Upper lobe of left lung (tissue), 6 donors: ENCODE measurements around the gene EMC10. TPM values are rescaled to one million over a fixed set of nuclear protein-coding genes. Genes with fewer than 3 reads are reported as not detected.
"Not testable (repeated sequence)": the region's sequence is repeated elsewhere in the genome, so short reads cannot be mapped to it uniquely, and the experiment has no call there.

Experiments used
- ATAC-seq, 2 donors: fragments of 200-7000 bp; cut with Tn5 transposase; one replicate each; pipeline ENCODE4 v1.9.1; 2022; ENCODE audit warnings: mild to moderate bottlenecking in 2 of 2, moderate library complexity in 2 of 2; ENCODE audit not compliant: low FRiP score in 2 of 2
- DNase-seq, 2 donors: peaks; one replicate each; pipeline ENCODE4 v3.0.0-alpha.2; 2019 to 2020
- H3K27ac ChIP-seq, 4 donors: fragments of 200-600 bp; sonication (generic); one replicate each; pipeline ENCODE4 v1.5.1; 2016 to 2019
- H3K27me3 ChIP-seq, 4 donors: fragments of 200-600 bp; sonication (generic); one replicate each; pipeline ENCODE4 v1.5.1; 2017 to 2019
- H3K36me3 ChIP-seq, 4 donors: fragments of 200-600 bp; sonication (generic); one replicate each; pipeline ENCODE4 v1.5.1; 2016 to 2019
- H3K4me1 ChIP-seq, 4 donors: fragments of 200-600 bp; sonication (generic); one replicate each; pipeline ENCODE4 v1.5.1; 2018 to 2019
- H3K4me3 ChIP-seq, 4 donors: fragments of 200-600 bp; sonication (generic); one replicate each; pipeline ENCODE4 v1.5.1; 2017 to 2019; ENCODE audit warnings: mild to moderate bottlenecking in 2 of 4, moderate library complexity in 1 of 4
- H3K9me3 ChIP-seq, 4 donors: fragments of 200-600 bp; sonication (generic); one replicate each; pipeline ENCODE4 v1.5.1; 2018 to 2019
- EP300 ChIP-seq, 4 donors: sonication (generic); formaldehyde crosslinking; IDR thresholded peaks; one replicate each; pipeline ENCODE4 v1.5.1; 2017; ENCODE audit warnings: antibody characterized with exemption in 4 of 4, control low read depth in 2 of 4
- POLR2A ChIP-seq, 4 donors: fragments of 450-650 bp; IDR thresholded peaks; one replicate each; pipeline ENCODE4 v1.5.1; 2016 to 2017; ENCODE audit warnings: antibody characterized with exemption in 4 of 4, mild to moderate bottlenecking in 2 of 4
- POLR2AphosphoS5 ChIP-seq, 2 donors: sonication (generic); formaldehyde crosslinking; IDR thresholded peaks; one replicate each; pipeline ENCODE4 v1.5.1; 2017; ENCODE audit warnings: antibody characterized with exemption in 2 of 2
- WGBS, 2 donors: methylation state at CpG; one replicate each; pipeline ENCODE4 v1.1.5; 2017 to 2018; 5-methylcytosine and 5-hydroxymethylcytosine counted together
- total RNA-seq, 6 donors: library from RNA; depleted of rRNA in 4 of 6; stranded (reverse); fragments of >200 nt in 4 of 6; gene quantifications; one replicate each; pipeline versions ENCODE4 v1.1.0 to v1.2.1, GENCODE V29; 2016 to 2021
- TF ChIP-seq, protein P1 (sequence below), 6 experiments: fragments of 450-650 bp in 4 of 6; fragments of 200-600 bp in 2 of 6; sonication (generic) in 2 of 6; IDR thresholded peaks; one replicate each; pipeline ENCODE4 v1.5.1; 2016 to 2019; ENCODE audit warnings: antibody characterized with exemption in 6 of 6
- donor health status: DM: no; HTN: no; CAD: no; lungs with moderate emphysema.
- donor health status: DM: no; HTN: yes; CAD: no; lungs with severe emphysema.

Gene EMC10
- total RNA-seq, 6 donors from 2014 or later = 83.8 to 155 (median 121) TPM

DNA sequence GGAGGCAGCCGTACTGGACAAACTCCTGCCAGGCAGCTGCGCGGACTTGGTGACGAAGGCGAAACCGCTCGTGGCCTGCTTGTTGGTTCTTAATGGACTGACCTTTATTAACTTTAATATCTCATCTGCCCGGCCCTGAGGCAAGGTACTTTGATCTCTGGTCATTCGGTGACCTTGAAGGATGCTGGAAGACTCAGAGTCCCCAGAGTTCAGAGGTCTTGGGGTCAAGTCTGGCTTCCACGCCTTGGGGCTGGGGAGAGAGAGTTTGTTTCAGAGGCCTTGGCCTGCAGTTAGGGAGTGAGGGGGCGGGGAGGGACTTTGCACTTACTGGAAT is 9.6 kb upstream of the EMC10 start:
- H3K36me3 ChIP-seq = no peaks in the 10 kb centered on the region
- H3K9me3 ChIP-seq = no peaks in the 10 kb centered on the region
- no peak overlapping the region for H3K4me3 ChIP-seq
- H3K4me1 ChIP-seq = peaks cover 0 to 8% (median 0%) of the 10 kb centered on the region in 4 donors
- no peak for DNase-seq
- H3K27me3 ChIP-seq = no peaks in the 10 kb centered on the region
- 72 to 83% methylated on average over 8 to 11 of the region's 11 CpGs for WGBS, 2 donors
- no peak overlapping the region for H3K27ac ChIP-seq
- no peak for TF ChIP-seq POLR2A (IDR thresholded peaks at IDR 0.05)
- no peak for ATAC-seq

DNA sequence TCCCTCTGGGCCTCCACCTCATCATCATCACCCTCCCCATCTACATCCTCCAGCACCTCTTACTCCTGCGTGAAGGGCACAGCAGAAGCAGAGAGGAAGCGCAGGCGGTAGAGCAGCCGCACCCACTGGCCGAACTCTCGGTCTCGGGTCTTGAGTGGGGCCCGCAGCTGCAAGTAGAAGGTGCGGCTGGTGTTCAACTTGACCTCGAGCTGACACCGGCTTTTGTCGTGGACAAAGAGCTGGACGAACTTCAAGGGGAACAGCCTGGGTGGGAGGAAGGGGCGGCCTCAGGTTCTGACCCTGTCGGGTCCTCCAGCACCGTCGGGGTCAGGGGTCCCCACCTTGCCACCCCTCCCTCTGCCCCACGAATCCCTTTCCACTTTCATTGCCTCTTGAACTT is 8.7 kb upstream of the EMC10 start:
- ATAC-seq = no peak

GRCh38 chr19:50468818-50469217 is 7.5 kb upstream of the EMC10 start:
- H3K27ac ChIP-seq = no peak overlapping the region
- no peak for DNase-seq
- no peak overlapping the region for H3K4me3 ChIP-seq
- peaks cover 0 to 8% (median 0%) of the 10 kb centered on the region in 4 donors for H3K4me1 ChIP-seq
- H3K36me3 ChIP-seq = no peaks in the 10 kb centered on the region
- TF ChIP-seq POLR2A (IDR thresholded peaks at IDR 0.05) = no peak
- TF ChIP-seq POLR2AphosphoS5 (IDR thresholded peaks at IDR 0.05) = no peak
- TF ChIP-seq, protein P1, sequence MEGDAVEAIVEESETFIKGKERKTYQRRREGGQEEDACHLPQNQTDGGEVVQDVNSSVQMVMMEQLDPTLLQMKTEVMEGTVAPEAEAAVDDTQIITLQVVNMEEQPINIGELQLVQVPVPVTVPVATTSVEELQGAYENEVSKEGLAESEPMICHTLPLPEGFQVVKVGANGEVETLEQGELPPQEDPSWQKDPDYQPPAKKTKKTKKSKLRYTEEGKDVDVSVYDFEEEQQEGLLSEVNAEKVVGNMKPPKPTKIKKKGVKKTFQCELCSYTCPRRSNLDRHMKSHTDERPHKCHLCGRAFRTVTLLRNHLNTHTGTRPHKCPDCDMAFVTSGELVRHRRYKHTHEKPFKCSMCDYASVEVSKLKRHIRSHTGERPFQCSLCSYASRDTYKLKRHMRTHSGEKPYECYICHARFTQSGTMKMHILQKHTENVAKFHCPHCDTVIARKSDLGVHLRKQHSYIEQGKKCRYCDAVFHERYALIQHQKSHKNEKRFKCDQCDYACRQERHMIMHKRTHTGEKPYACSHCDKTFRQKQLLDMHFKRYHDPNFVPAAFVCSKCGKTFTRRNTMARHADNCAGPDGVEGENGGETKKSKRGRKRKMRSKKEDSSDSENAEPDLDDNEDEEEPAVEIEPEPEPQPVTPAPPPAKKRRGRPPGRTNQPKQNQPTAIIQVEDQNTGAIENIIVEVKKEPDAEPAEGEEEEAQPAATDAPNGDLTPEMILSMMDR (IDR thresholded peaks at IDR 0.05) = no peak
- no peak for TF ChIP-seq EP300 (IDR thresholded peaks at IDR 0.05)
- 83 to 94% methylated on average over 6 of the region's 6 CpGs for WGBS, 2 donors
- no peak for ATAC-seq
- no peaks in the 10 kb centered on the region for H3K9me3 ChIP-seq
- H3K27me3 ChIP-seq = no peaks in the 10 kb centered on the region

More for the DNA sequence above, 8.7 kb upstream of the EMC10 start:
- Histone ChIP-seq H3K36me3 (no peaks in the 10 kb centered on the region), H3K9me3 (no peaks in the 10 kb centered on the region), H3K27ac (no peak overlapping the region), H3K27me3 (no peaks in the 10 kb centered on the region), H3K4me1 (peaks cover 0 to 8% (median 0%) of the 10 kb centered on the region in 4 donors), H3K4me3 (no peak overlapping the region)
- DNase-seq = no peak
- WGBS, 2 donors = 57 to 66% methylated on average over 16 to 18 of the region's 18 CpGs
- TF ChIP-seq EP300 (IDR thresholded peaks at IDR 0.05) = no peak
- TF ChIP-seq POLR2A (IDR thresholded peaks at IDR 0.05) = no peak
- no peak for TF ChIP-seq POLR2AphosphoS5 (IDR thresholded peaks at IDR 0.05)
- TF ChIP-seq, protein P1 (IDR thresholded peaks at IDR 0.05) = no peak

DNA sequence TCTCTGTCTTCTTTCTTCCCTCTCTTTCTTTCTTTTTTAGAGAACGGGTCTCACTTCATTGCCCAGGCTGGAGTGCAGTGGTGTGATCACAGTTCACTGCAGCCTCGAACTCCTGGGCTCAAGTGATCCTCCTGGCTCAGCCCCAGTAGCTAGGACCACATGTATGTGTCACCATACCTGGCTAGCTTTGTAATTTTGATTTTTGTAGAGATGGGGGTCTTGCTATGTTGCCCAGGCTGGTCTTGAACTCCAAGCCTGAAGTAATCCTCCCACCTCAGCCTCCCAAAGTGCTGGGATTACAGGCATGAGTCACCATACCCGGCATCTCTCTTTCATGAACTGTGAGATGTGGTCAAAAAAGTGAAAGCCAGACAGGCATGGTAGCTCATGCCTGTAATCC is 3.0 kb upstream of the EMC10 start:
- H3K36me3 ChIP-seq, H3K27me3 ChIP-seq, ATAC-seq, H3K27ac ChIP-seq, DNase-seq, H3K4me3 ChIP-seq, H3K9me3 ChIP-seq: not testable (repeated sequence)
- peaks cover 11 to 19% (median 13%) of the 10 kb centered on the region in 4 donors for H3K4me1 ChIP-seq
- WGBS, 2 donors = 73 to 78% methylated on average over 3 of the region's 3 CpGs

- WGBS, 2 donors = 83 to 87% methylated on average over 12 of the region's 12 CpGs
- ATAC-seq (no peak), DNase-seq (no peak)
- Histone ChIP-seq H3K27ac (no peak overlapping the region), H3K27me3 (no peaks in the 10 kb centered on the region), H3K36me3 (peaks cover 7 to 23% (median 12%) of the 10 kb centered on the region in 4 donors), H3K4me1 (peaks cover 11 to 27% (median 15%) of the 10 kb centered on the region in 4 donors), H3K4me3 (no peak overlapping the region), H3K9me3 (no peaks in the 10 kb centered on the region)
- TF ChIP-seq, protein P1 (IDR thresholded peaks at IDR 0.05) = no peak
- TF ChIP-seq POLR2AphosphoS5 (IDR thresholded peaks at IDR 0.05) (no peak), EP300 (IDR thresholded peaks at IDR 0.05) (no peak), POLR2A (IDR thresholded peaks at IDR 0.05) (no peak)
These were observed 1.2 kb upstream of the EMC10 start for GRCh38 chr19:50475101-50475568.

- H3K4me3 ChIP-seq = peak overlapping the region in 3 of 4 donors; percentile 94 to 100 (median 96)
- ATAC-seq = no peak
- H3K36me3 ChIP-seq = peaks cover 11 to 30% (median 19%) of the 10 kb centered on the region in 4 donors
- H3K27ac ChIP-seq = peak overlapping the region in 3 of 4 donors; percentile 84 to 90 (median 86)
- no peaks in the 10 kb centered on the region for H3K9me3 ChIP-seq
- peaks cover 11 to 27% (median 15%) of the 10 kb centered on the region in 4 donors for H3K4me1 ChIP-seq
- DNase-seq = no peak
- TF ChIP-seq POLR2AphosphoS5 (IDR thresholded peaks at IDR 0.05) = no peak
- TF ChIP-seq, protein P1 (IDR thresholded peaks at IDR 0.05) = no peak
- TF ChIP-seq EP300 (IDR thresholded peaks at IDR 0.05) = no peak
- no peak for TF ChIP-seq POLR2A (IDR thresholded peaks at IDR 0.05)
- no peaks in the 10 kb centered on the region for H3K27me3 ChIP-seq
- 79 to 83% methylated on average over 29 of the region's 29 CpGs for WGBS, 2 donors
These were observed 527 bp upstream of the EMC10 start for GRCh38 chr19:50475736-50476223.
